ENCODE results near the gene DHRS11. TPM values are rescaled to one million over a fixed set of nuclear protein-coding genes. Genes with fewer than 3 reads are reported as not detected.

Gene DHRS11
- polyA plus RNA-seq, 1 of the 3 experiments (the other 2 are of a cell fraction): 31.6 TPM

- Histone ChIP-seq H3K4me1 (ENCODE audit: control insufficient read depth in 1 of 2, insufficient read depth in 2 of 2, low read depth in 1 of 2, low read length in 1 of 2) (peaks cover 0 to 19% of the 10 kb centered on the region in 2 experiments; a peak in 1 of 4 replicates), H3K9ac (no peak overlapping the region), H3K4me3 (ENCODE audit: low read depth in 2 of 2, low read length in 1 of 2) (no peak overlapping the region), H3K36me3 (replicated peaks in 1 of 2; ENCODE audit: control insufficient read depth in 1 of 2, insufficient read depth in 2 of 2, low read length in 1 of 2) (peaks cover 0 to 11% of the 10 kb centered on the region in 2 experiments), H3K9me2 (no peaks in the 10 kb centered on the region), H3F3A (replicated peaks; ENCODE audit: insufficient read depth) (peaks cover 10% of the 10 kb centered on the region), H2AFZ (ENCODE audit: low read depth) (no peak overlapping the region), H3K27me3 (ENCODE audit: insufficient read depth) (no peaks in the 10 kb centered on the region), H3K9me3 (no peaks in the 10 kb centered on the region), H3K4me2 (no peak overlapping the region), H3K79me2 (ENCODE audit: insufficient read depth) (peaks cover 19% of the 10 kb centered on the region; the same call in 1 of the 2 replicates), H3K27ac (ENCODE audit: low read depth in 2 of 2, low read length in 1 of 2) (no peak overlapping the region), H4K20me1 (ENCODE audit: insufficient read depth) (no peaks in the 10 kb centered on the region)
- no peak for DNase-seq
- 90% methylated on average over 9 of the region's 11 CpGs for WGBS (ENCODE audit: low lambda C conversion rate)
- ChIA-PET CTCF (interaction anchor here (1.0 to 1.4 kb wide), 2 partner anchors 27 to 31 kb away, joined by 3 read pairs; no protein-coding TSS in a partner anchor), POLR2A (no interaction called here)
- TF ChIP-seq GABPA (IDR thresholded peaks at IDR 0.05; ENCODE audit: low read depth): no peak
- TF ChIP-seq RXRA (IDR thresholded peaks at IDR 0.05; ENCODE audit: borderline replicate concordance, low read depth): no peak
- TF ChIP-seq YY1 (IDR thresholded peaks at IDR 0.05; ENCODE audit: low read depth): no peak
- no peak for TF ChIP-seq NRF1 (IDR thresholded peaks at IDR 0.05; ENCODE audit: low read depth, low read length)
Measured at GRCh38 chr17:36597866-36598777, 6.4 kb downstream of the DHRS11 start.

DNA sequence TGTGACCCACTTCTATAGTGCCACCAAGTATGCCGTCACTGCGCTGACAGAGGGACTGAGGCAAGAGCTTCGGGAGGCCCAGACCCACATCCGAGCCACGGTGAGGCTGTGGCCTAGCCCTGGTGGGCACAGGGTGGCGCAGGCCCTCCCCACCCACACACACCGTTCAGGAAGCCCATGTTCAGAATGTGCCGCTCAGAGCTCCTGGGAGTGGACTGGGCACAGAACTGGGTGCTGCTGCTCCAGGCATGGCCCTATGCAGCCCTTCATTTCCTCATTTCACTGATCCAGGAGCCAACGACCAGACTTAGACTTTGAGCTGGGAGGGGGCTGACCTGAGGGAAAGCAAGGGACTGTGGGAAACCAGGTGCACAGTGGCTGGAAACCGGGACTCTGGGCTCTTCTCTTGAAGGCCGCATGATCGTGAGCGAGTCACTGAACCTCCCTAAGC, 7.3 kb downstream of the DHRS11 start:
- peaks cover 0 to 19% of the 10 kb centered on the region in 2 experiments; a peak in 2 of 4 replicates for H3K4me1 ChIP-seq (ENCODE audit: control insufficient read depth in 1 of 2, insufficient read depth in 2 of 2, low read depth in 1 of 2, low read length in 1 of 2)
- peaks cover 3% of the 10 kb centered on the region; the same call in 1 of the 2 replicates for H4K20me1 ChIP-seq (ENCODE audit: insufficient read depth)
- no peak overlapping the region for H2AFZ ChIP-seq (ENCODE audit: low read depth)
- DNase-seq: no peak
- ChIA-PET CTCF (no interaction called here), POLR2A (no interaction called here)
- H3K27ac ChIP-seq (ENCODE audit: low read depth in 2 of 2, low read length in 1 of 2): no peak overlapping the region
- peaks cover 23% of the 10 kb centered on the region; the same call in 1 of the 2 replicates for H3K79me2 ChIP-seq (ENCODE audit: insufficient read depth)
- TF ChIP-seq TCF12 (IDR thresholded peaks at IDR 0.05) (no peak), MXI1 (IDR thresholded peaks at IDR 0.05; ENCODE audit: low read depth, low read length) (no peak), RCOR1 (IDR thresholded peaks at IDR 0.05; ENCODE audit: low read length) (no peak), POLR2AphosphoS5 (IDR thresholded peaks at IDR 0.05; ENCODE audit: low read depth, low read length) (no peak), EP300 (IDR thresholded peaks at IDR 0.05; ENCODE audit: borderline replicate concordance in 1 of 2, low read depth in 1 of 2, low read length in 1 of 2) (no peak), CTCF (IDR thresholded peaks at IDR 0.05) (no peak), PBX3 (IDR thresholded peaks at IDR 0.05) (no peak), JUND (IDR thresholded peaks at IDR 0.05) (no peak)
- no peaks in the 10 kb centered on the region for H3K27me3 ChIP-seq (ENCODE audit: insufficient read depth)
- 88% methylated on average over 10 of the region's 13 CpGs for WGBS (ENCODE audit: low lambda C conversion rate)
- H3K9ac ChIP-seq: no peak overlapping the region
- peaks cover 0 to 11% of the 10 kb centered on the region in 2 experiments for H3K36me3 ChIP-seq (replicated peaks in 1 of 2; ENCODE audit: control insufficient read depth in 1 of 2, insufficient read depth in 2 of 2, low read length in 1 of 2)
- no peaks in the 10 kb centered on the region for H3K9me3 ChIP-seq
- H3F3A ChIP-seq (replicated peaks; ENCODE audit: insufficient read depth): peaks cover 15% of the 10 kb centered on the region
- H3K4me2 ChIP-seq: no peak overlapping the region
- no peak overlapping the region for H3K4me3 ChIP-seq (ENCODE audit: low read depth in 2 of 2, low read length in 1 of 2)
- no peaks in the 10 kb centered on the region for H3K9me2 ChIP-seq
